HFFc6 (cell line): ENCODE results near the gene GALNT14. TPM values are rescaled to one million over a fixed set of nuclear protein-coding genes. Genes with fewer than 3 reads are reported as not detected.

Experiments used
- DNase-seq: peaks from one replicate; pipeline ENCODE4 v3.0.0-alpha.2; 2018
- H3K27ac Mint-ChIP-seq: 2 replicates; pipeline ENCODE4 v1.8.0; 2020; ENCODE audit warnings: mild to moderate bottlenecking, mixed read lengths
- H3K27me3 Mint-ChIP-seq: 2 replicates; pipeline ENCODE4 v1.8.0; 2021; ENCODE audit warnings: mild to moderate bottlenecking, moderate library complexity, mixed read lengths; ENCODE audit not compliant: insufficient read depth
- H3K36me3 Mint-ChIP-seq: 2 replicates; pipeline ENCODE4 v1.8.0; 2021; ENCODE audit warnings: low read depth, mixed read lengths
- H3K4me1 Mint-ChIP-seq: 2 replicates; pipeline ENCODE4 v1.8.0; 2020; ENCODE audit warnings: low read depth, mixed read lengths
- H3K4me3 Mint-ChIP-seq: 2 replicates; pipeline ENCODE4 v1.8.0; 2020; ENCODE audit warnings: mild to moderate bottlenecking, moderate library complexity, mixed read lengths
- H3K9me3 Mint-ChIP-seq: 2 replicates; pipeline ENCODE4 v1.8.0; 2020; ENCODE audit warnings: mild to moderate bottlenecking, mixed read lengths
- total RNA-seq, 6 experiments: library from RNA; stranded (reverse); fragmentation: NEBNext Ultra II Directional; extraction: Animal tissue kit (Norgen Biotek cat#: 25700); gene quantifications; 2 replicates in 1 of 6; 3 replicates in 5 of 6; pipeline ENCODE4 v1.2.3, GENCODE V29; 2021
- TF ChIP-seq, protein P1 (sequence below): fragments of 200-600 bp; sonication (generic); IDR thresholded peaks from 2 replicates; pipeline ENCODE4 v1.5.0; 2021; ENCODE audit warnings: antibody characterized with exemption, mild to moderate bottlenecking

Gene GALNT14
- total RNA-seq, 6 experiments from 2014 or later: 0.11 to 1.0 (median 0.25) TPM; not detected in 1

DNA sequence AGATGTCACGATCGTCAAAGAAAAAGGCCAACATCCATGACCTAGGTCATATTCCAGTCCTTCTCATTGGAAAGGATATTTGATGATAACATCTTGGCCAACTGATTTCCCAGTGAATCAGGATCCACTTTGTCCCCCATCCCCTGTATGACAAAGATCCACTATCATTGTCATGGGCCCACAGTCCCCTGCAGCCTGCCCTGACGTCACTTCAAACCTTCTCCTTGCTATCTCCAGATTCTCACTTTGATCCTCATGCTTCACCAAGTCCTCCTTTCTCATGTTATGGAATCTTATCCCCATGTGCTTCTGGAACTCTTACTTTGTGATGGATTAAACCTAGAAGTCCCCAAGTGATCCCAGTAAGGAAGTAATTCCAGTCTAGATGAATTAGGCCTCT, 25.7 kb downstream of the GALNT14 start:
- Mint-ChIP-seq H3K4me1 (no peaks in the 10 kb centered on the region), H3K4me3 (no peak overlapping the region), H3K27me3 (peaks cover 3% of the 10 kb centered on the region), H3K27ac (no peak overlapping the region), H3K36me3 (no peaks in the 10 kb centered on the region), H3K9me3 (no peaks in the 10 kb centered on the region)
- no peak for DNase-seq
- TF ChIP-seq, protein P1, sequence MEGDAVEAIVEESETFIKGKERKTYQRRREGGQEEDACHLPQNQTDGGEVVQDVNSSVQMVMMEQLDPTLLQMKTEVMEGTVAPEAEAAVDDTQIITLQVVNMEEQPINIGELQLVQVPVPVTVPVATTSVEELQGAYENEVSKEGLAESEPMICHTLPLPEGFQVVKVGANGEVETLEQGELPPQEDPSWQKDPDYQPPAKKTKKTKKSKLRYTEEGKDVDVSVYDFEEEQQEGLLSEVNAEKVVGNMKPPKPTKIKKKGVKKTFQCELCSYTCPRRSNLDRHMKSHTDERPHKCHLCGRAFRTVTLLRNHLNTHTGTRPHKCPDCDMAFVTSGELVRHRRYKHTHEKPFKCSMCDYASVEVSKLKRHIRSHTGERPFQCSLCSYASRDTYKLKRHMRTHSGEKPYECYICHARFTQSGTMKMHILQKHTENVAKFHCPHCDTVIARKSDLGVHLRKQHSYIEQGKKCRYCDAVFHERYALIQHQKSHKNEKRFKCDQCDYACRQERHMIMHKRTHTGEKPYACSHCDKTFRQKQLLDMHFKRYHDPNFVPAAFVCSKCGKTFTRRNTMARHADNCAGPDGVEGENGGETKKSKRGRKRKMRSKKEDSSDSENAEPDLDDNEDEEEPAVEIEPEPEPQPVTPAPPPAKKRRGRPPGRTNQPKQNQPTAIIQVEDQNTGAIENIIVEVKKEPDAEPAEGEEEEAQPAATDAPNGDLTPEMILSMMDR: no peak

DNA sequence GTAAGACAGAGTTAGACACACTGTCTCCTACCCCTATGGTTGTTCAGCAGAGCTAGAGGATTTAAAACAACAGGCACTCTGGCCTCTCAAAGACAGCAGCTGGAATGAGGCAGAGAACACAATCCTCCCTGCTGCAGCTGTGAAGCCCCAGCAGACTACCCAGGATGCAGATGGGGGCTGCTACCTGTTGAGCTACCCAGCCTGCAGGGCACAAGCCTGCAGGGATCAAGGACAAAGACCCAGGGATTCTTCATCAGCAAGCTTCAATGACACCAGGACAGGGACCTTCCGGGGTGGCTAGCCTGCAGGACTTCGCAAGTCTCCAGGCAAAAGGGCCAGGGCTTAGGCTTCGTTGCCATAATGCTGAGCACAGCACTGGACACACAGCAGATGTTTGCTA, 27.2 kb downstream of the GALNT14 start:
- TF ChIP-seq, protein P1: no peak
- Mint-ChIP-seq H3K4me1 (no peaks in the 10 kb centered on the region), H3K9me3 (no peaks in the 10 kb centered on the region), H3K36me3 (no peaks in the 10 kb centered on the region), H3K27ac (no peak overlapping the region), H3K27me3 (peaks cover 3% of the 10 kb centered on the region), H3K4me3 (no peak overlapping the region)
- no peak for DNase-seq

DNA sequence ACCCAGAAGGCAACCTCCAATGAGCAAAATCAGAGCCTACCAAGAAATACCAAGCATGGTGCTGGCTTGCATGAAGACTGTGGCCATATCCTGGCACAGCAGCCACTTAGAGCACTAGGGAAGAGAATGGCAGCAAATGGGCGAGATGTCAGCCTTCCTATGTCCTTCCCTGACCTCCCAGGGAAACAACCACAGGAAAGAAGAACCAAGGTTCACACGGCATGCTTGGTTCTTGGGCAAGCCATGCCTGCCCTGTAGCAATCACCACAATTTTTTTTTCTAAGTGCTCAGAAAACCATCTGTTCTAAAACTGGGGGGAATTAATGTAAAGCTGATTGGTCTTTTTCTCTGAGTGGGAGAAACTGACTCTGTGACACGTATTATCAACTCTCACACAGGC, 27.8 kb downstream of the GALNT14 start:
- peaks cover 3% of the 10 kb centered on the region for H3K27me3 Mint-ChIP-seq
- no peaks in the 10 kb centered on the region for H3K4me1 Mint-ChIP-seq
- no peak for DNase-seq
- no peak overlapping the region for H3K27ac Mint-ChIP-seq
- H3K4me3 Mint-ChIP-seq: no peak overlapping the region
- H3K36me3 Mint-ChIP-seq: no peaks in the 10 kb centered on the region
- TF ChIP-seq, protein P1: no peak
- no peaks in the 10 kb centered on the region for H3K9me3 Mint-ChIP-seq

DNA sequence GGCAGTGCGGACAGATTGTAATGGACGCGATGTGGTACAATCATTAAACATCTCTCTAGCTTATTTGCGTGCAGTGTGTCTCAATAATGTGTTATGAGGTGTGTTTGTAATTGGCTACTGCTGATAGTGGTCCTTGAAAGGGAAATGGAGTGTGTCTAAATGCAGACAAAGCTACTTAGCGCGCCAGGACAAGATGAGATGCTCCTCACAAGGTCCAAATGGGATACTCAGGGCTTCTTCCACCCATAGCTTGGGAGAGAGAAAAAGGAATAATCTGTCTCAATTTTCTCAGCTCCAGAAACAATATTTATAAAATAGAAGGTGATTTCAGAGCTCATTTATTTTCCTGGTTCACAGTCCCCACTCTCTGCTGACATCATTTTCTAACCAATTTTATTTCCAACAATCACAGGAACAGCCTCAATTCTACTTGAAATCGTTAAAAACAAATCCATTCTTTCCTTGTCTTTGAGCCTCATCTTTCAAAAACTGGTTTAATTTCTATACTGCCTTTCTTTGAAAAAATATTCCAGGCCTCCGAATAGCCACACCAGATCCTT, 28.5 kb downstream of the GALNT14 start:
- Mint-ChIP-seq H3K9me3 (no peaks in the 10 kb centered on the region), H3K4me3 (no peak overlapping the region), H3K27me3 (peaks cover 3% of the 10 kb centered on the region), H3K4me1 (no peaks in the 10 kb centered on the region), H3K27ac (no peak overlapping the region), H3K36me3 (no peaks in the 10 kb centered on the region)
- TF ChIP-seq, protein P1: no peak
- no peak for DNase-seq

DNA sequence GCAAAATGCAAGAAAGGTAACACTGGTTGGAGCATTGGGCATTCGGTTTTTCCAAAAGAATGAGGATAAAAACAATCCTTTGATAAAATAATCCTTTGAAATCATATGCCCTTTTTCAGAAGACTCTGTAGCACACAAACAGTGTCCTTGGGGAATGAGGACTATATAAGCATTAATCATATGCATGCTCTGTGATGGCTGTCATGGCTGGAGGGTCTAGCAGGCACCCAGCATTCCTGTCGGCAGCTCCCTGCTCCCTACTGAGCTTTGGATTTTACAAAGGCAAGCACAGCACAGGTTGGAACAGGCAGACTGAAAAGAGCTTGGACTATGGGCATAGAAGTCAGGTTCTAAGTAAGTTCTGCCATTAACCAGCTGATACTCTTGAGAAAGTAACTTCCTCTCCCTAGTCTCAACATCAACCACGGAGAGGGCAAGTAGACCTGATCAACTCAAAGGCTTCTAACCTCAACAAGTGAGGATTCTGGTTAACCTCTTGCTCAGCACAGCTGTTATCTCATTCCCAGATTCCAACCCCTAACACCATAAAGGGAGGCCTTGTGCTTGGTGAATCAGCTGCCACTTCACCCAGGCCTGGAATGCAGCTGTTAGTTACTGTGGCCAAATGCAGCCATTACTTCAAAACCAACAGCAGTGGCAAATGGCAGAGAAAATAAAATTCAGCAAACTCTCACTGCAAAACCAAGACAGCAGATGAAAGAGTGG, 29.5 kb downstream of the GALNT14 start:
- peaks cover 3% of the 10 kb centered on the region for H3K27me3 Mint-ChIP-seq
- H3K9me3 Mint-ChIP-seq: no peaks in the 10 kb centered on the region
- no peak for DNase-seq
- no peak overlapping the region for H3K4me3 Mint-ChIP-seq
- no peaks in the 10 kb centered on the region for H3K36me3 Mint-ChIP-seq
- H3K27ac Mint-ChIP-seq: no peak overlapping the region
- TF ChIP-seq, protein P1: no peak
- H3K4me1 Mint-ChIP-seq: no peaks in the 10 kb centered on the region
